ENCODE data around the gene TET3. TPM values are rescaled to one million over a fixed set of nuclear protein-coding genes. Genes with fewer than 3 reads are reported as not detected.

The TET3 gene
- polyA plus RNA-seq, 2 of the 4 experiments (the other 2 are of a cell fraction) = 4.6 to 6.1 TPM

GRCh38 chr2:74031221-74031620 lies 46.5 kb downstream of the TET3 start:
- no peaks in the 10 kb centered on the region for H3K4me1 ChIP-seq
- FAIRE-seq = no peak
- no peak overlapping the region for H3K4me3 ChIP-seq
- H3K4me2 ChIP-seq = no peak overlapping the region
- no peaks in the 10 kb centered on the region for H3K9me3 ChIP-seq
- TF ChIP-seq HES2 (IDR thresholded peaks at IDR 0.05) (no peak), ELK1 (IDR thresholded peaks at IDR 0.05; ENCODE audit: low read depth, low read length) (no peak), BHLHE40 (IDR thresholded peaks at IDR 0.05; ENCODE audit: low read depth, low read length) (no peak), TP53 (CRISPR knock-in tag; IDR thresholded peaks at IDR 0.05) (no peak), MAFK (IDR thresholded peaks at IDR 0.05; ENCODE audit: partially characterized antibody) (no peak), KDM5A (IDR thresholded peaks at IDR 0.05) (no peak)
- ChIA-PET CTCF (interaction anchor here (1.1 to 2.2 kb wide), 3 partner anchors 11 to 203 kb away, joined by 3 to 4 read pairs (median 3); partner anchors contain the start of gene STAMBP), POLR2A (no interaction called here)
- DNase-seq (ENCODE audit: low read depth in 1 of 2, low spot score in 1 of 2) = no peak
- 84% methylated on average over 8 of the region's 8 CpGs for WGBS (ENCODE audit: missing lambda C conversion rate)
- ATAC-seq = no peak
- H3K27ac ChIP-seq = no peak overlapping the region

GRCh38 chr2:74031959-74032287 lies 47.2 kb downstream of the TET3 start:
- ATAC-seq = no peak
- CTCF ChIA-PET = interaction anchor here (1.1 to 2.2 kb wide), 3 partner anchors 10 to 203 kb away, joined by 3 to 4 read pairs (median 3); partner anchors contain the start of gene STAMBP
- H3K4me2 ChIP-seq = no peak overlapping the region

GRCh38 chr2:74033375-74033774 lies 48.7 kb downstream of the TET3 start:
- DNase-seq (ENCODE audit: low read depth in 1 of 2, low spot score in 1 of 2) (no peak), ATAC-seq (no peak), FAIRE-seq (no peak)
- Histone ChIP-seq H3K4me2 (no peak overlapping the region), H3K27ac (no peak overlapping the region), H3K9me3 (no peaks in the 10 kb centered on the region), H3K4me1 (no peaks in the 10 kb centered on the region), H3K4me3 (no peak overlapping the region)
- ChIA-PET CTCF (no interaction called here), POLR2A (no interaction called here)
- 81% methylated on average over 2 of the region's 2 CpGs for WGBS (ENCODE audit: missing lambda C conversion rate)
- no peak for TF ChIP-seq POLR2AphosphoS2 (conservative IDR thresholded peaks at IDR 0.05; ENCODE audit: low read length)
- TF ChIP-seq HMGXB4 (CRISPR knock-in tag; IDR thresholded peaks at IDR 0.05; ENCODE audit: borderline replicate concordance) = no peak
- no peak for TF ChIP-seq TP53 (CRISPR knock-in tag; IDR thresholded peaks at IDR 0.05)
- TF ChIP-seq CEBPB (IDR thresholded peaks at IDR 0.05) = no peak
- no peak for TF ChIP-seq HDAC2 (IDR thresholded peaks at IDR 0.05)
- TF ChIP-seq CHD2 (IDR thresholded peaks at IDR 0.05; ENCODE audit: low read length, partially characterized antibody) = no peak
- TF ChIP-seq FOSB (CRISPR knock-in tag; IDR thresholded peaks at IDR 0.05) = no peak
- no peak for TF ChIP-seq RAD21 (conservative IDR thresholded peaks at IDR 0.05 in 1 of 2, IDR thresholded peaks at IDR 0.05 in 1 of 2)
- no peak for TF ChIP-seq FOXS1 (CRISPR knock-in tag; IDR thresholded peaks at IDR 0.05)
- TF ChIP-seq POLR2A (IDR thresholded peaks at IDR 0.05; ENCODE audit: low read length) = no peak
- no peak for TF ChIP-seq RCOR1 (IDR thresholded peaks at IDR 0.05; ENCODE audit: low read depth, low read length)
- TF ChIP-seq CBX2 (IDR thresholded peaks at IDR 0.05; ENCODE audit: borderline replicate concordance, low read depth) = no peak
- no peak for TF ChIP-seq JUN (IDR thresholded peaks at IDR 0.05)
- TF ChIP-seq FOSL2 (IDR thresholded peaks at IDR 0.05) = no peak
- TF ChIP-seq FOSL2 (CRISPR knock-in tag; IDR thresholded peaks at IDR 0.05) = no peak
- no peak for TF ChIP-seq MAZ (IDR thresholded peaks at IDR 0.05; ENCODE audit: borderline replicate concordance, low read depth, low read length)
- no peak for TF ChIP-seq EHMT2 (IDR thresholded peaks at IDR 0.05; ENCODE audit: low read depth)
- no peak for TF ChIP-seq MAFK (IDR thresholded peaks at IDR 0.05; ENCODE audit: partially characterized antibody)
- TF ChIP-seq NFE2L2 (conservative IDR thresholded peaks at IDR 0.05; ENCODE audit: low read length) = no peak

More at GRCh38 chr2:74031959-74032287, 47.2 kb downstream of the TET3 start:
- H3K4me3 ChIP-seq = no peak overlapping the region
- H3K4me1 ChIP-seq = no peaks in the 10 kb centered on the region
- DNase-seq (ENCODE audit: low read depth in 1 of 2, low spot score in 1 of 2) = no peak
- no peaks in the 10 kb centered on the region for H3K9me3 ChIP-seq
- POLR2A ChIA-PET = no interaction called here
- TF ChIP-seq FOSB (CRISPR knock-in tag; IDR thresholded peaks at IDR 0.05) (no peak), ATOH8 (CRISPR knock-in tag; IDR thresholded peaks at IDR 0.05; ENCODE audit: low read depth) (no peak), MAFK (IDR thresholded peaks at IDR 0.05; ENCODE audit: partially characterized antibody) (no peak), FOSL2 (IDR thresholded peaks at IDR 0.05) (no peak), FOSL2 (CRISPR knock-in tag; IDR thresholded peaks at IDR 0.05) (no peak), ELK1 (IDR thresholded peaks at IDR 0.05; ENCODE audit: low read depth, low read length) (no peak)
- 89% methylated on average over 2 of the region's 2 CpGs for WGBS (ENCODE audit: missing lambda C conversion rate)
- no peak for FAIRE-seq
- H3K27ac ChIP-seq = no peak overlapping the region
